ENCODE data around the gene DPH2.

The DPH2 gene

GRCh38 chr1:43983253-43983899, 13.6 kb downstream of the DPH2 start:
- DNase-seq (ENCODE audit: low read depth), result no peak

GRCh38 chr1:43984855-43985254, 15.0 kb downstream of the DPH2 start:
- no peak for DNase-seq (ENCODE audit: low read depth)

DNA sequence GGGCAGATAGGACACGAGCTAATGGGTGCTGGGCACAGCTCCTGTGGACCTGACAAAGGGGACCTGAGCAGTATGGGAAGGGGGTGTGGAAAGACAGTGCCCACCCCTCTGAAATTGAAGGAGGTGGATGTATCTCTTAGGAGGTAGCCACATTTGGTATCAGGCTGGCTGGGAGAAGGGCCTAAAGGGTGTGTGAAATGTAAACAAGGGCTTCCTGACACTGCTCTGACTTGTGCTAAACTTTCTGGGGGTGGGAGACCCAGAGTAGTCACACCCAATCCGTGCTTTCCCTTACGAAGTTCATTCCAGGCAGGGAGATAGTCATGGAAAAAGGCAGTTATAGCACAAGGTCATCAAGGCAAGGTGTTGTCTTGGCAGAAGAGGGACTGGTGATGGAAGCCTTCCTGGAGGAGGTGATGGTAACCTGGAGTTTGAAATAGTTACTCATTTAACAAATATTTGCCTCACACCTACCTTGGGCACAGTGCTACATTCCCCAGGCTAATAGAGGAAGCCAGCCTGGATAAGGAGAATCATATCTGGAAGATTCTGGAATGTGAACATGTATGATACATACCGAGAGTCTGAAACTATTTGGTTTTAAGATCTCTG, 16.3 kb downstream of the DPH2 start:
- no peak for DNase-seq (ENCODE audit: low read depth)

GRCh38 chr1:43986712-43987111, 16.9 kb downstream of the DPH2 start:
- DNase-seq (ENCODE audit: low read depth), result no peak

GRCh38 chr1:43987159-43987902, 17.5 kb downstream of the DPH2 start:
- DNase-seq (ENCODE audit: low read depth), result peak; percentile 11

- no peak for DNase-seq (ENCODE audit: low read depth)
Observed at GRCh38 chr1:43990271-43991199, 20.7 kb downstream of the DPH2 start.

DNA sequence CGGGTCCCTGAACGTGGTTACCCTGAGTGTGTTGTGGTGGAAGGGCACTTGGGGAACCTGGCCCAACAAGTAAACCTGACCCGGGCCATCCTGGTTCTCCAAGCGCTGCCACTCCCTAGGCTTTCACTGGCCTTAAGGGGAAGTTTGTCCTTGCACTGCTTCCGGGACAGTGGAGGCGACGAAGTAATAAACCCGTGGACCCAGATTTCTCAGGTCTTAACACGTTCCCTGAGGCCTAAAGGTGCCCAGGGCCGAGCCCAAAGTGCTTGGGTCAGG, 21.3 kb downstream of the DPH2 start:
- DNase-seq (ENCODE audit: low read depth), result no peak

DNA sequence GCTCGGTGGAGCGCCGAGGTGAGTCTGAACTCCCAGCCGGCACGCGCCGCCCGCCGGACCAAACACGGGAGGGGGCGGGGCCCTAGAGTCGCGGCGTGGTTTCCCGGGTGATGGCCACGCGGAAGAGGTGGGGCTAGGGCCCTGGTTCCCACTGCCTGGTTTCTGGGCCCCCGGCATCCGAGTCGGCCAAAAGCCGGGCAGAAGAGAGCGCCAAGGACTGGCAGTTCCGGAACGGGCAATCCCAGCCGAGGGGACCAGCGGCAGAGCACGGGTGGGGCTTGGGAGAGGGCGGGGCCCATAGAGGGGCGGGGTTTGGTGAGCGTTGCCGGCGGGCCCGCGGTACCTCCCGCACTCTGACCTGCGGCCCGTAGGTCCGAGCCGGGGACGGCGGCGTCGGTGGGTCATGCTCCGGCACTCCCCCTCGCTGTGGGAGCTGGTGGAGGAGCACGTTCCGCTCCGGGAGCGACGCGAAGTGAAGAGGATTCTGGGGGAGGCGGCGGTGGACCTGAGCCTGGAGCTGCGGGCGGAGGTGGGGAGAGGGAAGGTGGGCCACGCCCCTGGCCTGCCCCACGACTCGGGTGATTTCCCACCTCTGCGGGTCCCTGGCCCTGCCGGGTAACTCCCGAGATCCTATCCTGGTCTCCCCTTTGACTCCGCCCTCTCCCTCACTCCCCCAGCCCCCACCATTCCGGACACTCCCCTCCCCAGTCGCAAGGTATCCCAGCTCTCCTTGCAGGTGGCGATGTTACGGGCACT, 21.8 kb downstream of the DPH2 start, which contains the start of gene CCDC24:
Gene CCDC24, plus strand, starts transcription at position 124 of the 756 bp plus-strand sequence. Its CDS starts 280 bp downstream, at position 404.
- peak; percentile 68 for DNase-seq (ENCODE audit: low read depth)

DNA sequence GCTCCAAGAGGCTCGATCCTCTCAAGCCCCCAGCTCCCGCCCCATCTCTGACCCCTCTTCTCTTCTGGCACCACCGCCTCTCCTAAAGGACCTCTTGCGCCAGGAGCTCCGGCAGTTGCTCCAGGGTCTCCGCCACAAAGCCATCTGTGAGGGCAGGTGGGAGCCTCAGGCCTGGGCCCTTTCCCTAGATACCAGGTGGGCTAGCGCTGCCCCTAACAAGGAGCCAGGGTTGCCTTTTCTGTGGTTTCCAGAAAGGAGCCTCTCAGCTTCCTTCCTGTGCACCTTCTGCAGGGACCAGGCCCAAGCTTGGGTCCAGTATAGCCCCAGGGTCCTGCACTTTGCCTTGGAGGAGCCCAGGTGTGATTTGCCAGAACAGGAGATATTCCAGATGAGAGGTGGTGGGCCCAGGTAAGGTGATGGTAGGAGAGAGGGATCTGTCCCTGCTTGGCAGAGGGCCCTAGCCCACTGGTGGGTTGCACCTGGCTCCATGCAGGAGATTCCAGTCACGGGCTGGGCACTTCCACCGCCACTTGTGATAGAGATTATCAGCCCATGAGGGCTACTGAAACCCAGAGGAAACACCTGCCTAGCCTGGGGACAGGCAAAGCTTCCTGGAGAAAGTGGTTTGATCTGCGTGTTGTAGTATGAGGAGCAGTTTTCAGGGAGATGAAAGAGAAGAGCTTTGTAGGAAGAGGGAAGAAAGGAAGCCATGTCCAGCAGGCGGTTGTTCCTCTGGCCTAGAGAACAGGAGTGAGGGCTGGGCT, 22.6 kb downstream of the DPH2 start:
- DNase-seq (ENCODE audit: low read depth), result no peak

DNA sequence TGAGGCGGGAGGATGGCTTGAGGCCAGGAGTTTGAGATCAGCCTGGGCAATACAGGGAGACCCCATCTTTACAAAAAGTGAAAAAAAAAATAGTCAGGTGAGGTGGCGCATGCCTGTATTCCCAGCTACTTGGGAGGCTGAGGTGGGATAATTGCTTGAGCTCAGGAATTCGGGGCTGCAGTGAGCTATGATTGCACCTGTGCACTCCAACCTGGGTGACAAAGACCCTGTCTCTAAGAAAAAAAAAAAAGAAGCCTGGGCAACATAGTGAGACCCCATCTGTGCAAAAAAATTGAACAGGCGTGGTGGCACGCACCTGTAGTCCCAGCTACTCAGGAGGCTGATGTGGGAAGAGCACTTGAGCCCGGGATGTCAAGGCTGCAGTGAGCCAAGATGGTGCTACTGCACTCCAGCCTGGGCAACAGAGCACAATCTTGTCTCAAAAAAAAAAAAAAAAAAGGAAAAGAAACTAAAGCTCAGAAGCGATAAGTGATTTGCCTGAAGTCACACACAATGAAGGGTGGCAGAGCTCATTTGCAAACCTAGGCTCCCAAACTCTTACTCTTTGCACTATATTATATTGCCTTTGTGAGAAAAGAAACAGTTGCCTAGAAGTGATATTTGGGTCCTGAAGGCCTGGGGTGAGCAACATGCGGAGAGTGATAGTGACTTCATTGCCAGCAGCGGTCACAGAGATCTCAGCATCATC, 23.6 kb downstream of the DPH2 start:
- DNase-seq (ENCODE audit: low read depth), result no peak

DNA sequence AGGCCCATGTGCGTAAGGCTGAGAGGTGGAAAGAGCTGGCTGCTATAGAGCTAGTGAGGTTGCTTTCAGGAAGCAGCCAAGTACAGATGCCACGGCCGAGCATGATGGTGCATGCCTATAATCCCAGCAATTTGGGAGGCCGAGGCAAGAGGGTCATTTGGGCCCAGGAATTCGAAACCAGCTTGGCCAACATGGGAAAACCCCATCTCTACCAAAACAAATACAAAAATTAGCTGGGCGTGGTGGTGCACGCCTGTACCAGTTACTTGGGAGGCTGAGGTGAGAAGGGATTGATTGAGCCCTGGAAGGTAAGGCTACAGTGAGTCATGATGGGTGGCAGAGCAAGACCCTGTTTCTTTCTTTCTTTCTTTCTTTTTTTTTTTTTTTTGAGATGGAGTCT, 24.3 kb downstream of the DPH2 start:
- DNase-seq (ENCODE audit: low read depth), result no peak

GRCh38 chr1:43994794-43995790, 25.3 kb downstream of the DPH2 start:
- DNase-seq (ENCODE audit: low read depth), result no peak

GRCh38 chr1:43995984-43996732, 26.3 kb downstream of the DPH2 start:
- no peak for DNase-seq (ENCODE audit: low read depth)

DNA sequence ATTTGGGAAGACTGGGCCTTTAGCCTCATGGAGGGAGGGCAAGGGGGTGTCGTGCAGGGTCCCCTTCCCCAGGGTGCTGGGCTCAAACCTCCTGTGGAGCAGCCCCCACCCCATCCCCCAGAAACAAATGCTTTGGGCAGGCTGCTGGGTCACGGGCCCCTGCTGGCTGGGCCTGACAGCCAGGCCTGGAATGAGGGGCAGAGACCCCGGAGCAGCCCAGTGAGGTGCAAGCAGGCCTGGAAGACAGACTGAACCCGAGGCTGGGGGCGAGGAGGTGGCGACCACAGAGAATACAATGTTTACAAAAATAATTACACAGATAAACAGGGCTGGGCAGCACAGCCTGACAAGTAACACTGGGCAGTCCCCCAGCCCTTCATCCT, 26.9 kb downstream of the DPH2 start:
- DNase-seq (ENCODE audit: low read depth), result no peak

DNA sequence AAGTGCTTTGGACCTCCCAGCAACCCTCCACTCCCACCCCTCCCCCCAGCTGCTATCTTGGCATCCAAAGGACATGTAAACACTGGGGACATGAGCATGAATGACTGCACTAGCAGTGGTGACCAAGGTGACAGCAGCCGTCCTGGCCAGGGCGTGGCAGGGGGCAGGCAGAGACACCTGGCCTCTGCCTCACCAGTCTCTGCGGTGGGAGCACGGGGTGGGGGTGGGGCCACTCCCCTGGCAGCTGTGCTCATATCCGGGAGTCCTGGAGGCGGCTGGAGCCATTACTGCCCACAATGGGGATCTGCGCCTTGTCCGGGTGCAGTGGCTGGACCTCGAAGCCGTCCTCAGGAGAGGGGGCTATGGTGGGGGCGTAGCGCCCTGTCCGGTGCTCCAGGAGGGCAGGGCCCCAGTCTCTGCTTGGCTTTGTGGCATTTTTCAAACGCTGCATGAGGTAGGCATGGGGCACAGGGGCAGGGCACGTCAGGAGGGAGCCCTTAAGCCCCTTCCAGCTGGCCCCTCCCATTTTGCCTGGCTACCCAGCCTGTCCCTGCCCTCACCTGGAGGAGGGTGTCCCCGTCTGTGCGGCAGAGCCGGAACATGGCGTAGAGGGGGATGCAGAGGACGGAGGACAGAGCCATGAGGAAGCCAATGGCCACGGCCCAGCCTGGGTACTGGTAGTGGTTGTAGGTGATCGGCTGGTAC, 27.6 kb downstream of the DPH2 start:
- DNase-seq (ENCODE audit: low read depth), result no peak

DNA sequence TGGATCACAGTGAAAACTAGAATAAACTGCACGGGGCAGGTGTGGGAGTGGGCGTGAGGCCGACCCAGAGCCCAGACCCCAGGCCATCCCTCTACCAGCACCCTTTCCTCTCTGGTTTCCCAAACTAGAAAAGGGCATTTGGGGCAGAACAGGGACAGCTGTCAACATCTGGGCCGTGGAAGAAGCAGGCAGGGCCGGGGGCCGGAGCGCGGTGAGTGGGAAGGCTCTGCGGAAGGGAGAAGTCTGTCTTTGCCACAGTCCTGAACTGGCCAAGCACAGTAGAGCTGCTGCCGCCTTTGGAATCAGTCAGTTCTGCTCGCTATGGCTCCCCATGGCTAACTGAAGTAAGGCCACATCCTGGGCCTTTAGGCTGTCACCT, 28.2 kb downstream of the DPH2 start:
- DNase-seq (ENCODE audit: low read depth), result no peak

GRCh38 chr1:43999455-43999854, 29.6 kb downstream of the DPH2 start:
- no peak for DNase-seq (ENCODE audit: low read depth)
